ENCODE results near the gene WNT7A. TPM values are rescaled to one million over a fixed set of nuclear protein-coding genes. Genes with fewer than 3 reads are reported as not detected.

WNT7A gene
- total RNA-seq, 2 donors from 2014 or later: under 0.01 TPM

GRCh38 chr3:13841826-13842225 is 38.0 kb downstream of the WNT7A start:
- Histone ChIP-seq H3K27ac (no peak overlapping the region), H3K4me1 (no peaks in the 10 kb centered on the region), H3K36me3 (replicated peaks in 1 of 2; ENCODE audit: insufficient read depth in 1 of 2, low read depth in 2 of 2) (no peaks in the 10 kb centered on the region), H3K4me3 (no peak overlapping the region), H3K9me3 (no peaks in the 10 kb centered on the region), H3K27me3 (no peaks in the 10 kb centered on the region)
- TF ChIP-seq CTCF (IDR thresholded peaks at IDR 0.05) (no peak), POLR2A (IDR thresholded peaks at IDR 0.05) (no peak)
- DNase-seq: no peak
- intact Hi-C loops (cut with DNase I): no loop called here
- ATAC-seq: no peak
- WGBS, 2 donors: 77 to 83% methylated on average over 4 of the region's 4 CpGs

GRCh38 chr3:13841141-13841540 is 38.7 kb downstream of the WNT7A start:
- ATAC-seq: no peak

DNA sequence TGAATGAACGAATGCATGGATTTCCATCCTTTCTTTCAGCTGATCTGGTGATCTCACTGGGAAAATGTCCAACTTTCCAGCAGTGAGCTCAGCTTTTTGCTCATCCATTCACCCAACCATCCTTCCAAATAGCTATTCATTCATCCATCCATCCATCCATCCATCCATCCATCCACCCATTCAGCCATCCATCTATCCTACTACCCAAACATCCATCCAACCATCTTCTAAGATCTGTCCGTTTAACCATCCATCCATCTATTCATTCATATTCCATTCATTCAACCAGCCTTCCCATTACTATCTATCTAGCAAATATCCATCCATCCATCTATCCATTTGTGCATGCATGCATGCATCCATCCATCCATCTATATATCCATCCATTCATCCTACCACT is 39.4 kb downstream of the WNT7A start:
- no peak for TF ChIP-seq CTCF (IDR thresholded peaks at IDR 0.05)
- TF ChIP-seq POLR2A (IDR thresholded peaks at IDR 0.05): no peak
- H3K36me3 ChIP-seq (replicated peaks in 1 of 2; ENCODE audit: insufficient read depth in 1 of 2, low read depth in 2 of 2): no peaks in the 10 kb centered on the region

More at GRCh38 chr3:13841141-13841540, 38.7 kb downstream of the WNT7A start:
- Histone ChIP-seq H3K27me3 (no peaks in the 10 kb centered on the region), H3K4me3 (no peak overlapping the region), H3K4me1 (no peaks in the 10 kb centered on the region), H3K36me3 (replicated peaks in 1 of 2; ENCODE audit: insufficient read depth in 1 of 2, low read depth in 2 of 2) (no peaks in the 10 kb centered on the region), H3K9me3 (no peaks in the 10 kb centered on the region), H3K27ac (no peak overlapping the region)
- no peak for DNase-seq
- no peak for TF ChIP-seq POLR2A (IDR thresholded peaks at IDR 0.05)
- no peak for TF ChIP-seq CTCF (IDR thresholded peaks at IDR 0.05)
- intact Hi-C loops (cut with DNase I): no loop called here
- 76% methylated on average over 8 of the region's 8 CpGs for whole genome bisulfite sequencing, 2 donors

DNA sequence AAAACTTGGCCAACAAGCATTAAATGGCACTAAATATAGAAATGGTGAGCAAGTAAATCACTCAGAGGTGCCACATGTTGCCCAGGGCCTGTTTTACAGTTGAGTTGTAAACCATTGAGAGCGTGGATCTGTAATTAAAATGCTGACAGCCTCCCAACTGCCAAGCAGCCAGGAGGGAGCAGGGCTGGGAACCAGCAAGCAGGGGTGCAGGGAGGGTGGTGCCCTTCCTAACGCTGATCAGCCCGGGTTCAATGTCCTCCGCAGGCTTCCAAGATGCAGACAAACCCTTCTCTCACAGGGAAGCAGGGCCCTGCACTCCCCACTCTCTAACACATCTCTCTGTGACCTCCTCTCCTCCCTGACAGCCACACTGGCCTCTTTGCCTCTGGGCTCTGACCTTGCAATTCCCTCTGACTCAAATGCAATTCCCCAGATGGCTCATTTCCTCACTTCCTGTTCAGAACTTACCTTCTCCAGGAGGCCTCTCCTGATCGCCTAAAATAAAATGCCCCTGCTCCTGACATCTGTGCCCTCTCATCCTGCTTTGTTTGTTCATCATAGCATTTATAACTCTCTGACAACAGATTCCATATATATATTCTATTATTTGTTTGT is 40.0 kb downstream of the WNT7A start:
- intact Hi-C loops (cut with DNase I): no loop called here
- Histone ChIP-seq H3K36me3 (replicated peaks in 1 of 2; ENCODE audit: insufficient read depth in 1 of 2, low read depth in 2 of 2) (no peaks in the 10 kb centered on the region), H3K4me3 (no peak overlapping the region), H3K9me3 (no peaks in the 10 kb centered on the region), H3K4me1 (no peaks in the 10 kb centered on the region), H3K27ac (no peak overlapping the region), H3K27me3 (no peaks in the 10 kb centered on the region)
- 51 to 57% methylated on average over 5 of the region's 5 CpGs for WGBS, 2 donors
- DNase-seq (no peak), ATAC-seq (no peak)
- TF ChIP-seq POLR2A (IDR thresholded peaks at IDR 0.05): no peak
- no peak for TF ChIP-seq CTCF (IDR thresholded peaks at IDR 0.05)

More for the DNA sequence above, 39.4 kb downstream of the WNT7A start:
- H3K9me3 ChIP-seq: no peaks in the 10 kb centered on the region
- no peak overlapping the region for H3K4me3 ChIP-seq
- H3K4me1 ChIP-seq: no peaks in the 10 kb centered on the region
- no peak for DNase-seq
- WGBS, 2 donors: 61 to 74% methylated on average over 2 of the region's 2 CpGs
- H3K27ac ChIP-seq: no peak overlapping the region
- H3K27me3 ChIP-seq: no peaks in the 10 kb centered on the region
- intact Hi-C loops (cut with DNase I): no loop called here
- no peak for ATAC-seq

DNA sequence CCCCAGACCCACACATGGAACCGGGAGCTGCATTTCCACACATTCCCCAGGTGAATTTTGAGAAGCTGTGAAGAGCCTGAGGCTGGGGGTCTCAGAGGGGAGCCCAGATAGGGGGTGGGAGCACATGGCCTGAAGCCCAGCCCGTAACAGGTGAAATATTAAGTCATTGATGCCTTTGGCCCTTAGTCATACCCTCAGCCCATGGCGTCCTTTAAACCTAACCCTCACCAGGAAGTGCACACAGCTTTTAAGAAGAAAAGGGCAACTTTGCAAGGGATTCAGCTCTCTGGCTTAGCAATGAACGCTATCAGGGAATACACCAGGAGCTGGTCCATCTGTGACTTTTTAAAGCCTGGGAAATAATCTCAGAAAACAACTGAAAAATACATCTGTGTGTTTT is 40.6 kb downstream of the WNT7A start:
- Histone ChIP-seq H3K9me3 (no peaks in the 10 kb centered on the region), H3K27ac (no peak overlapping the region), H3K4me1 (no peaks in the 10 kb centered on the region), H3K4me3 (no peak overlapping the region), H3K27me3 (no peaks in the 10 kb centered on the region), H3K36me3 (replicated peaks in 1 of 2; ENCODE audit: insufficient read depth in 1 of 2, low read depth in 2 of 2) (no peaks in the 10 kb centered on the region)
- DNase-seq: no peak
- TF ChIP-seq POLR2A (IDR thresholded peaks at IDR 0.05) (no peak), CTCF (IDR thresholded peaks at IDR 0.05) (no peak)
- no peak for ATAC-seq
- 63 to 75% methylated on average over 4 of the region's 4 CpGs for WGBS, 2 donors
- intact Hi-C loops (cut with DNase I): no loop called here
